ENCODE results near the gene ASTN2.

ASTN2 gene

DNA sequence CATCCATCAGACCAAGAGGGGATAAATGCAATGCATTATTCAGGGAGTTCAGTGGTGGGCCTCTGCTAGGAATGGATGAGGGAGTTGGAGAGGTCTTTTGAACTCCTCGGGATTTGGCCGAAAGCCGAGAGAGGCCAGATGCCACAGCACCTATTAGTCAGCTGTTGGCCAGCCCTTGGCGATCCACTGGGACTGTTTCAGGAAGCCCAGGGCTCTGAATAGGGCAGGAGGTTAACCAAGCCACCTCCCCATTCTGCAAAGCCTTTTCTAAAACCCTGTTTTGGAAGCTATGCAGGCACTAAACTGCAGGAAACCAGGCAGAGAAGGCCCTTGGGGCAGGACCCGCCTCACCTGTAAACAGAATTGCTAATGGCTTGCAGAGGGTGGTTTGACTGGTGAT, 37.8 kb downstream of the ASTN2 start:
- no peaks in the 10 kb centered on the region for H3K36me3 ChIP-seq (replicated peaks)
- TF ChIP-seq, protein P1, sequence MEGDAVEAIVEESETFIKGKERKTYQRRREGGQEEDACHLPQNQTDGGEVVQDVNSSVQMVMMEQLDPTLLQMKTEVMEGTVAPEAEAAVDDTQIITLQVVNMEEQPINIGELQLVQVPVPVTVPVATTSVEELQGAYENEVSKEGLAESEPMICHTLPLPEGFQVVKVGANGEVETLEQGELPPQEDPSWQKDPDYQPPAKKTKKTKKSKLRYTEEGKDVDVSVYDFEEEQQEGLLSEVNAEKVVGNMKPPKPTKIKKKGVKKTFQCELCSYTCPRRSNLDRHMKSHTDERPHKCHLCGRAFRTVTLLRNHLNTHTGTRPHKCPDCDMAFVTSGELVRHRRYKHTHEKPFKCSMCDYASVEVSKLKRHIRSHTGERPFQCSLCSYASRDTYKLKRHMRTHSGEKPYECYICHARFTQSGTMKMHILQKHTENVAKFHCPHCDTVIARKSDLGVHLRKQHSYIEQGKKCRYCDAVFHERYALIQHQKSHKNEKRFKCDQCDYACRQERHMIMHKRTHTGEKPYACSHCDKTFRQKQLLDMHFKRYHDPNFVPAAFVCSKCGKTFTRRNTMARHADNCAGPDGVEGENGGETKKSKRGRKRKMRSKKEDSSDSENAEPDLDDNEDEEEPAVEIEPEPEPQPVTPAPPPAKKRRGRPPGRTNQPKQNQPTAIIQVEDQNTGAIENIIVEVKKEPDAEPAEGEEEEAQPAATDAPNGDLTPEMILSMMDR (IDR thresholded peaks at IDR 0.05; ENCODE audit: low read depth, low read length, missing control alignments): no peak
- no peaks in the 10 kb centered on the region for H3K27me3 ChIP-seq (replicated peaks)
- H3K27ac ChIP-seq: no peak overlapping the region
- in situ Hi-C loops (cut with HindIII; ENCODE audit: low pct_ligation_motif_present, low sequenced_read_pairs): no loop called here
- no peak for DNase-seq
- no peak overlapping the region for H3K4me3 ChIP-seq (ENCODE audit: low read depth, low read length)

DNA sequence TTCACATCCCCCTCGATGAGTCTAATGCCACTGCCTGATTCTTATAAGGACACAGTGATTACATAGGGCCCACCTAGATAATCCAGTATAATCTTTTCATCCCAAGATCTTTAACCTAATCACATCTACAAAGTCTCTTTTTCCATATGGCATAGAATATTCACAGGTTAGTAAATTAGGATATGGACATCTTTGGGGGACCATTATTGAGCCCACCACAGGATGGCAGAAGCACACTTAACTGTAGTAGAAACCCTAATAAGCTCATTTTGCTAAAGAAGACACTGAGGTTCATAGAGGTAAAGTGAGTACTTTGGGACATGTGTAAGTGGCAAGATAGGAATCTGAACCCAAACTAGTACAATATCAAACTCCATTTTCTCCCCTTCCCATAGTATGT, 38.9 kb downstream of the ASTN2 start:
- H3K27ac ChIP-seq: no peak overlapping the region
- H3K4me3 ChIP-seq (ENCODE audit: low read depth, low read length): no peak overlapping the region
- no peaks in the 10 kb centered on the region for H3K36me3 ChIP-seq (replicated peaks)
- no peak for DNase-seq
- H3K27me3 ChIP-seq (replicated peaks): no peaks in the 10 kb centered on the region
- in situ Hi-C loops (cut with HindIII; ENCODE audit: low pct_ligation_motif_present, low sequenced_read_pairs): no loop called here
- TF ChIP-seq, protein P1 (IDR thresholded peaks at IDR 0.05; ENCODE audit: low read depth, low read length, missing control alignments): no peak

DNA sequence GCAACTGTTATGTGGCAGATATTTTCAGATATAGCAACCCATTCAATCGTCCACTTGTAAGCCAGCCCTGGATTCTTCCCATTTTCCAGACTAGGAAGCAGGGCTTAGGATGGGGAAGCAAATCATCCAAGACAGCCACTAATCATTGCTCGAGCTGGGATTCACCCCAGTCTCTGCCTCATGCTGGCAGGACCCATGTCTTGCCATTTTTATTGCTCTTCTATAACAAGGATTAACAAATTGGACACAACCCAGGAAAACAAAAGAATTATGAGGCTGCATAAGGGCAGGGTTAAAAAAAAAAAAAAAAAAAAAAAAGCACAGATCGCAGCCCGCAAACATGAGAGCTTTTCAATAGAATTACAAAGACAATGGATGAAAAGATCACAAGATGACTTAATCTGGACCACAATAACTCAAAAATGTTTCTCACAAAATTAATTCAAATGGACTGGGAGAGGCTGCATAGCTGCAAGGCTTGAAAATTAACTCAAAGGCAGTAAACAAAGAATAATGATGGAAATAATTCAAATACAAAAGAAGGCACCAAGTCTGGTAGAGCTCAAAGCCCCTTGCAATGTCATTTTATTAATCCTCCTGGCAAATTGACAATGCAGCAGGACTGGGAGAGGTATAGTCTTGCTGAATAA, 40.7 kb downstream of the ASTN2 start:
- in situ Hi-C loops (cut with HindIII; ENCODE audit: low pct_ligation_motif_present, low sequenced_read_pairs): no loop called here
- no peaks in the 10 kb centered on the region for H3K36me3 ChIP-seq (replicated peaks)
- TF ChIP-seq, protein P1 (IDR thresholded peaks at IDR 0.05; ENCODE audit: low read depth, low read length, missing control alignments): no peak

DNA sequence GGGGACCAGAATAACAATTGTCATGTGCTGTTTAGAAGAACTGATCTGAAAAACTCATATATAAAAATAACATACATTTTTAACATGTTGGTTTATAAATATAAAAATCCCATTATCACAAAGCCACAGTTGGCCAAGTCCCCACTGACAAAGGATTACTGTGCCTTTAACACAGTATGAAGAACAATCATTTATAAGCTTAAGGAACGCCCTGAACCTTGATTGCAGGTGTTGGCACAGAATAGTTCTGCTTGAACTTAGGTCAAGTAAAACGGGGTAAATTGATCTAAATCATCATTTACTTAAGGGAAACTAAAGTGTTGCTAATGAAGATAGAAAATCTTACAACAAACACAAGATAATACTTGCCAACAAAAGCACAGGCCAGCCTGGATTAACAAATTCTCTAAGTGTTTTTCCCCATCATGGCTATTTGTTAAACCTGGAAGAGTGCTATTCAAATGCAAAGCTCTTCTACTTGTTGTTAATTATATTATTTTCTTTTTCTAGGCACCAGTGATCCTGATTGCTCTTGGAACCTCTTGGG, 46.1 kb downstream of the ASTN2 start:
- Histone ChIP-seq H3K4me3 (ENCODE audit: low read depth, low read length) (no peak overlapping the region), H3K36me3 (replicated peaks) (no peaks in the 10 kb centered on the region), H3K27ac (no peak overlapping the region), H3K27me3 (replicated peaks) (no peaks in the 10 kb centered on the region)
- in situ Hi-C loops (cut with HindIII; ENCODE audit: low pct_ligation_motif_present, low sequenced_read_pairs): no loop called here
- TF ChIP-seq, protein P1 (IDR thresholded peaks at IDR 0.05; ENCODE audit: low read depth, low read length, missing control alignments): no peak
- DNase-seq: no peak

More for the DNA sequence above, 40.7 kb downstream of the ASTN2 start:
- no peak for DNase-seq
- Histone ChIP-seq H3K27ac (no peak overlapping the region), H3K4me3 (ENCODE audit: low read depth, low read length) (no peak overlapping the region), H3K27me3 (replicated peaks) (no peaks in the 10 kb centered on the region)

DNA sequence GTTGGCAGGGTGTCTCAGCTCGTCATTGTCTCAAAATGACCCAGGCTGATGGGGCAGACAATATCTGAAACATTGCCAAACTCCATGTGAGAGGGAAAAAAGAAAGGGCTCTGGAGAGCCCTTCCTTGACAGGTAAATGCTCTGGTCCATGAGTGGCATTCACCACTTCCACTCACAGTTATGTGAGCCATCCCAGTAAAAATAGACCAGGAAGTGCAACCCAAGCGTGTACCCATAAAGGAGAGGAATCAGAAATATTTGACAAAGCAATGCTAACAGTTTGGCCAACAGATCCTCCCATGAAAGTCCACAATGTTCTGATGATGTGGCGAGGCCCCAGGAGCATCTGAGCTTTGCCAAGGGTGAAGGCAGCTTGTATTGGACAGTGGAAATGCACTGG, 49.4 kb downstream of the ASTN2 start:
- no peak overlapping the region for H3K4me3 ChIP-seq (ENCODE audit: low read depth, low read length)
- no peaks in the 10 kb centered on the region for H3K36me3 ChIP-seq (replicated peaks)
- TF ChIP-seq, protein P1 (IDR thresholded peaks at IDR 0.05; ENCODE audit: low read depth, low read length, missing control alignments): no peak
- DNase-seq: no peak
- H3K27me3 ChIP-seq (replicated peaks): no peaks in the 10 kb centered on the region
- in situ Hi-C loops (cut with HindIII; ENCODE audit: low pct_ligation_motif_present, low sequenced_read_pairs): no loop called here
- H3K27ac ChIP-seq: no peak overlapping the region

DNA sequence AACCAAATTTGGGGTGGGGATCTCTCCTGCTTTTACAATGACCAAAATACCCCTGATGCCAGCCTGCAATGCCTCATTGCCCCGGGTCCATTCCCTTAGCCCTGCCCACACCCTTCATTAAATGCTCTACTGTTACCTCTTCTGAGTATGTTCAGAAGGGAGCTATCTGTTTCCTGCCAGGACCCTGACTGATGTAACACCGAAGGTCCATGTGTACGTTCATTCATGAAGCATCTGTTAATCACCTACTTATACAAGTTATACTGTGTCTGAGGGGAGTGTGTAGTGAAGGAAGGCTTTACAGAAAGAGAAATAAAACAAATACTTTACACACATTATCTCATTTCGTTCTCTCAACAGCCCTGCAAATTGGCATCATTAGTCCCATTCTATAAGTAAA, 51.9 kb downstream of the ASTN2 start:
- no peaks in the 10 kb centered on the region for H3K27me3 ChIP-seq (replicated peaks)
- H3K36me3 ChIP-seq (replicated peaks): no peaks in the 10 kb centered on the region
- TF ChIP-seq, protein P1 (IDR thresholded peaks at IDR 0.05; ENCODE audit: low read depth, low read length, missing control alignments): no peak
- H3K27ac ChIP-seq: no peak overlapping the region
- DNase-seq: no peak
- no peak overlapping the region for H3K4me3 ChIP-seq (ENCODE audit: low read depth, low read length)
- in situ Hi-C loops (cut with HindIII; ENCODE audit: low pct_ligation_motif_present, low sequenced_read_pairs): no loop called here

All from brain microvascular endothelial cell (primary cell).